ENCODE data around the gene BAHD1.

GRCh38 chr15:40466426-40467260, 25.9 kb downstream of the BAHD1 start:
- TF ChIP-seq POLR2A (IDR thresholded peaks at IDR 0.05): no peak
- TF ChIP-seq CTCF (IDR thresholded peaks at IDR 0.05): no peak
